ENCODE data around the gene FFAR2. TPM values are rescaled to one million over a fixed set of nuclear protein-coding genes. Genes with fewer than 3 reads are reported as not detected.

Gene FFAR2
- total RNA-seq, 1 experiment from 2014 or later = not detected

- Histone ChIP-seq H3K56ac (ENCODE audit: insufficient read length, low read depth, low read length) (no peak overlapping the region), H3K23me2 (ENCODE audit: insufficient read length, low read depth, low read length, poor library complexity, severe bottlenecking) (no peaks in the 10 kb centered on the region), H3K23ac (ENCODE audit: insufficient read length, low read depth, low read length) (no peak overlapping the region), H3T11ph (ENCODE audit: low read length) (no peak overlapping the region), H3K4me2 (ENCODE audit: insufficient read depth, insufficient read length, low read length) (no peak overlapping the region), H3K14ac (ENCODE audit: insufficient read depth, low read length) (no peak overlapping the region), H3K79me2 (ENCODE audit: insufficient read depth, low read length) (no peaks in the 10 kb centered on the region), H2BK5ac (ENCODE audit: insufficient read length, low read length) (no peak overlapping the region), H2BK15ac (ENCODE audit: low read depth, low read length) (no peak overlapping the region), H3K27me3 (ENCODE audit: insufficient read depth, low read length) (no peaks in the 10 kb centered on the region), H3K9ac (ENCODE audit: extremely low read depth, insufficient read length, low read length) (no peak overlapping the region), H2BK12ac (ENCODE audit: insufficient read length, low read depth, low read length) (no peak overlapping the region), H4K8ac (replicated peaks; ENCODE audit: insufficient read length, low read depth, low read length) (no peak overlapping the region), H3K79me1 (ENCODE audit: insufficient read depth, low read depth, low read length, poor library complexity, severe bottlenecking) (no peaks in the 10 kb centered on the region), H2BK20ac (ENCODE audit: low read depth, low read length, poor library complexity, severe bottlenecking) (no peak overlapping the region), H3K9me3 (ENCODE audit: control insufficient read depth, low read depth, low read length) (no peaks in the 10 kb centered on the region), H2BK120ac (ENCODE audit: low read depth, low read length, poor library complexity, severe bottlenecking) (no peak overlapping the region), H4K91ac (ENCODE audit: insufficient read length, low read depth, low read length) (no peak overlapping the region), H4K5ac (ENCODE audit: insufficient read length, low read depth, low read length) (no peak overlapping the region), H3K18ac (ENCODE audit: insufficient read length, low read depth, low read length) (no peak overlapping the region), H2AK5ac (ENCODE audit: insufficient read length, low read length) (no peak overlapping the region), H3K4ac (ENCODE audit: low read depth, low read length) (no peak overlapping the region), H3K4me1 (ENCODE audit: insufficient read depth, low read length) (no peaks in the 10 kb centered on the region), H2AFZ (ENCODE audit: low read length) (no peak overlapping the region), H3K27ac (ENCODE audit: insufficient read length, low read depth, low read length) (no peak overlapping the region), H4K20me1 (ENCODE audit: control insufficient read depth, insufficient read depth, insufficient read length) (no peaks in the 10 kb centered on the region)
- no peak for TF ChIP-seq CTCF (conservative IDR thresholded peaks at IDR 0.05)
- Mint-ChIP-seq H3K4me3 (0 out of 5 replicates have a peak overlapping the region, but pooled peaks of 1 of the 2 experiments have one; percentile 7), H3K27me3 (ENCODE audit: low read depth) (no peaks in the 10 kb centered on the region), H3K9me3 (no peaks in the 10 kb centered on the region), H3K36me3 (ENCODE audit: insufficient read depth in 1 of 3, low read depth in 3 of 3) (peaks cover 41 to 74% (median 70%) of the 10 kb centered on the region in 3 experiments; a peak in 6 of 7 replicates), H3K4me1 (peaks cover 16 to 22% of the 10 kb centered on the region in 2 experiments), H3K27ac (peak overlapping the region; percentile 52 to 83 (median 66); a peak in 5 of 7 replicates)
- no peak for DNase-seq
- no CpG with 5 or more reads among the region's 9 CpGs for WGBS (ENCODE audit: extremely low coverage, insufficient read length, low lambda C conversion rate)
Measured at GRCh38 chr19:35498984-35499527, 51.0 kb downstream of the FFAR2 start.

Data from H9 (cell line).